Esophagus muscularis mucosa (tissue), 4 donors: ENCODE data around the gene FZD2. TPM values are rescaled to one million over a fixed set of nuclear protein-coding genes. Genes with fewer than 3 reads are reported as not detected.

ENCODE experiments used
- DNase-seq: peaks from one replicate; pipeline ENCODE4 v3.0.0-alpha.2; 2017; ENCODE audit errors: extremely low spot score
- H3K27ac ChIP-seq, 4 donors: fragments of 200-600 bp; sonication (generic); replicated peaks in 1 of 4; 1 replicate in 3 of 4; 2 replicates in 1 of 4; pipeline ENCODE4 v1.5.1; 2016 to 2019; ENCODE audit warnings: mild to moderate bottlenecking in 1 of 4
- H3K27me3 ChIP-seq, 4 donors: fragments of 200-600 bp; sonication (generic); one replicate each; pipeline versions ENCODE4 v1.5.1 to v1.6.0; 2016 to 2019
- H3K36me3 ChIP-seq, 4 donors: fragments of 200-600 bp; sonication (generic); one replicate each; pipeline ENCODE4 v1.5.1; 2016 to 2019
- H3K4me1 ChIP-seq, 4 donors: fragments of 200-600 bp; sonication (generic); one replicate each; pipeline ENCODE4 v1.5.1; 2016 to 2019
- H3K4me3 ChIP-seq, 4 donors: fragments of 200-600 bp; sonication (generic); 1 replicate in 2 of 4; 2 replicates in 2 of 4; pipeline ENCODE4 v1.5.1; 2016 to 2019; ENCODE audit warnings: mild to moderate bottlenecking in 4 of 4, moderate library complexity in 1 of 4
- H3K9me3 ChIP-seq, 4 donors: fragments of 200-600 bp; sonication (generic); 1 replicate in 3 of 4; 2 replicates in 1 of 4; pipeline ENCODE4 v1.5.1; 2016 to 2019
- CTCF ChIP-seq, 3 experiments: fragments of 200-600 bp in 2 of 3; fragments of 450-650 bp in 1 of 3; sonication (generic) in 2 of 3; IDR thresholded peaks; one replicate each; pipeline ENCODE4 v1.5.1; 2017 to 2019; ENCODE audit warnings: antibody characterized with exemption in 3 of 3, mild to moderate bottlenecking in 2 of 3, moderate library complexity in 1 of 3
- EP300 ChIP-seq: sonication (generic); formaldehyde crosslinking; IDR thresholded peaks from one replicate; pipeline ENCODE4 v1.6.1; 2017; ENCODE audit warnings: antibody characterized with exemption
- POLR2A ChIP-seq: fragments of 450-650 bp; IDR thresholded peaks from one replicate; pipeline ENCODE4 v1.6.1; 2017; ENCODE audit warnings: antibody characterized with exemption, moderate library complexity, mild to moderate bottlenecking, low read depth
- POLR2AphosphoS5 ChIP-seq, 2 donors: sonication (generic); formaldehyde crosslinking; IDR thresholded peaks; one replicate each; pipeline ENCODE4 v1.6.1; 2017; ENCODE audit warnings: antibody characterized with exemption in 2 of 2
- WGBS: methylation state at CpG from one replicate; pipeline ENCODE4 v1.1.5; 2018; 5-methylcytosine and 5-hydroxymethylcytosine counted together
- intact Hi-C: fragments of 100-400 bp; cut with DNase I; formaldehyde crosslinking; loops from one replicate; pipeline ENCODE4 v1.15.1; 2023
- total RNA-seq, 4 donors: library from RNA; depleted of rRNA; stranded (reverse); fragments of >200 nt; gene quantifications; one replicate each; pipeline versions ENCODE4 v1.1.0 to v1.2.1, GENCODE V29; 2016

Gene FZD2
- total RNA-seq, 4 donors from 2014 or later, result 1.7 to 3.4 (median 1.9) TPM

DNA sequence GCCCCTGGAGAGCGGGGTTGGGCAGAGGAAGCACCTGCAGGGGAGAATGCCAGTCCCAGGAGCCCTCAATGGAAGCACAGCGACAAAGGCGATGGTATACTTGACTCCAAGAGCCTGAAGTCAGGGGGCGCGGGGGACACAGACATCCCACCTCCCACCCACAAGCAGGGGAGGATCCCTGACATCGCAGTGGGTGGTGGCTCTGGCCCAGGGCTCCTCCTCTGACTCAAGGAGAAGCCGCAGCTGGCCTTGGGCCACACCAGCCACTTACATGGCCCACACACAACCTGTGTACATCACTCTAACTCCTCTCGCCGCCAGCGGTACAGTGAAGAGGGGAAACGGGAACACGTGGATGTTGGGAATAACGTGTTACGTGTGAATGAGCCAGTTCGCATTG, 44.3 kb downstream of the FZD2 start:
- TF ChIP-seq POLR2A (no peak), EP300 (no peak), POLR2AphosphoS5 (IDR thresholded peaks at IDR 0.05) (no peak), CTCF (IDR thresholded peaks at IDR 0.05) (no peak)
- H3K4me3 ChIP-seq, result no peak overlapping the region
- no peak overlapping the region for H3K27ac ChIP-seq
- no peaks in the 10 kb centered on the region for H3K9me3 ChIP-seq
- peaks cover 0 to 6% (median 2%) of the 10 kb centered on the region in 4 donors for H3K4me1 ChIP-seq
- intact Hi-C loops, result no loop called here
- 83% methylated on average over 11 of the region's 15 CpGs for WGBS
- H3K36me3 ChIP-seq, result no peaks in the 10 kb centered on the region
- DNase-seq, result no peak
- peaks cover 0 to 14% (median 0%) of the 10 kb centered on the region in 4 donors for H3K27me3 ChIP-seq

GRCh38 chr17:44601973-44602372, 44.7 kb downstream of the FZD2 start:
- Histone ChIP-seq H3K9me3 (no peaks in the 10 kb centered on the region), H3K27me3 (peaks cover 0 to 11% (median 0%) of the 10 kb centered on the region in 4 donors), H3K27ac (no peak overlapping the region), H3K4me1 (peaks cover 0 to 6% (median 2%) of the 10 kb centered on the region in 4 donors), H3K36me3 (no peaks in the 10 kb centered on the region), H3K4me3 (no peak overlapping the region)
- TF ChIP-seq POLR2A (no peak), EP300 (no peak), POLR2AphosphoS5 (IDR thresholded peaks at IDR 0.05) (no peak), CTCF (IDR thresholded peaks at IDR 0.05) (no peak)
- 49% methylated on average over 9 of the region's 9 CpGs for WGBS
- DNase-seq, result no peak
- intact Hi-C loops, result no loop called here

GRCh38 chr17:44602390-44602789, 45.1 kb downstream of the FZD2 start:
- 39% methylated on average over 6 of the region's 6 CpGs for WGBS
- no peak for DNase-seq
- intact Hi-C loops, result no loop called here
- TF ChIP-seq POLR2A (no peak), POLR2AphosphoS5 (IDR thresholded peaks at IDR 0.05) (no peak), EP300 (no peak), CTCF (IDR thresholded peaks at IDR 0.05) (no peak)
- Histone ChIP-seq H3K36me3 (no peaks in the 10 kb centered on the region), H3K4me3 (no peak overlapping the region), H3K27ac (no peak overlapping the region), H3K4me1 (peaks cover 0 to 6% (median 2%) of the 10 kb centered on the region in 4 donors), H3K27me3 (peaks cover 0 to 11% (median 0%) of the 10 kb centered on the region in 4 donors), H3K9me3 (no peaks in the 10 kb centered on the region)

- Histone ChIP-seq H3K4me3 (no peak overlapping the region), H3K9me3 (no peaks in the 10 kb centered on the region), H3K27me3 (peaks cover 0 to 16% (median 0%) of the 10 kb centered on the region in 4 donors), H3K36me3 (no peaks in the 10 kb centered on the region), H3K4me1 (peaks cover 0 to 6% (median 3%) of the 10 kb centered on the region in 4 donors), H3K27ac (no peak overlapping the region)
- intact Hi-C loops, result no loop called here
- DNase-seq, result no peak
- WGBS, result 85% methylated on average over 3 of the region's 3 CpGs
- no peak for TF ChIP-seq POLR2AphosphoS5 (IDR thresholded peaks at IDR 0.05)
- no peak for TF ChIP-seq EP300
- TF ChIP-seq CTCF (IDR thresholded peaks at IDR 0.05), result no peak
- TF ChIP-seq POLR2A, result no peak
These were observed 45.7 kb downstream of the FZD2 start for GRCh38 chr17:44602970-44603369.
